ENCODE measurements around the gene P4HA3.

P4HA3 gene

GRCh38 chr11:74316772-74317505 is 5.5 kb upstream of the P4HA3 start:
- no peak for DNase-seq

GRCh38 chr11:74312326-74312725 is 886 bp upstream of the P4HA3 start:
- DNase-seq = no peak

- no peak for DNase-seq
Observed at GRCh38 chr11:74310857-74311256, 583 bp downstream of the P4HA3 start.

- DNase-seq = no peak
Observed at GRCh38 chr11:74307434-74307833, 4.0 kb downstream of the P4HA3 start.

GRCh38 chr11:74306435-74307175 is 4.8 kb downstream of the P4HA3 start:
- DNase-seq = no peak

GRCh38 chr11:74299015-74299414 is 12.4 kb downstream of the P4HA3 start:
- DNase-seq = no peak

- no peak for DNase-seq
Observed at GRCh38 chr11:74297484-74297883, 14.0 kb downstream of the P4HA3 start.

GRCh38 chr11:74288911-74289310 is 22.5 kb downstream of the P4HA3 start:
- no peak for DNase-seq

GRCh38 chr11:74288161-74288560 is 23.3 kb downstream of the P4HA3 start:
- DNase-seq = no peak

GRCh38 chr11:74284466-74284865 is 27.0 kb downstream of the P4HA3 start:
- DNase-seq = no peak

- no peak for DNase-seq
Observed at GRCh38 chr11:74283580-74284180, 27.8 kb downstream of the P4HA3 start.

- peak; percentile 9 for DNase-seq
Observed at GRCh38 chr11:74282914-74283371, 28.5 kb downstream of the P4HA3 start.

GRCh38 chr11:74282421-74282820 is 29.0 kb downstream of the P4HA3 start:
- no peak for DNase-seq

- DNase-seq = no peak
Observed at GRCh38 chr11:74280494-74280893, 30.9 kb downstream of the P4HA3 start.

- no peak for DNase-seq
Observed at GRCh38 chr11:74279256-74279655, 32.2 kb downstream of the P4HA3 start.

- no peak for DNase-seq
Observed at GRCh38 chr11:74278721-74279161, 32.7 kb downstream of the P4HA3 start.

GRCh38 chr11:74278103-74278502 is 33.3 kb downstream of the P4HA3 start:
- no peak for DNase-seq

- DNase-seq = no peak
Observed at GRCh38 chr11:74276581-74276980, 34.9 kb downstream of the P4HA3 start.

- no peak for DNase-seq
Observed at GRCh38 chr11:74272276-74272675, 39.2 kb downstream of the P4HA3 start.

GRCh38 chr11:74269161-74269811 is 42.2 kb downstream of the P4HA3 start:
- DNase-seq = no peak

GRCh38 chr11:74268456-74268855 is 43.0 kb downstream of the P4HA3 start:
- DNase-seq = no peak

GRCh38 chr11:74267014-74267413 is 44.4 kb downstream of the P4HA3 start:
- DNase-seq = no peak

GRCh38 chr11:74265256-74265655 is 46.2 kb downstream of the P4HA3 start:
- no peak for DNase-seq
